Trophoblast cell (in vitro differentiated cells and primary cell): ENCODE measurements around the gene HIRA.

Source experiments
- DNase-seq, 2 donors: peaks; one replicate each; pipeline ENCODE4 v3.0.0-alpha.2; 2016
- H2AFZ ChIP-seq: 2 replicates; pipeline ENCODE4 v1.6.1; 2013; ENCODE audit warnings: low read length, moderate library complexity, mild to moderate bottlenecking; ENCODE audit not compliant: insufficient read depth, poor library complexity
- H2AK5ac ChIP-seq: 2 replicates; pipeline ENCODE4 v1.6.1; 2013; ENCODE audit warnings: mild to moderate bottlenecking, low read length
- H2BK120ac ChIP-seq: 2 replicates; pipeline ENCODE4 v1.6.1; 2013; ENCODE audit warnings: low read length, mild to moderate bottlenecking, moderate library complexity; ENCODE audit not compliant: insufficient read depth, poor library complexity
- H2BK12ac ChIP-seq: 2 replicates; pipeline ENCODE4 v1.6.1; 2013; ENCODE audit warnings: mild to moderate bottlenecking, low read length, moderate library complexity
- H2BK5ac ChIP-seq: 2 replicates; pipeline ENCODE4 v1.6.1; 2013; ENCODE audit warnings: low read length, low read depth, moderate library complexity, mild to moderate bottlenecking; ENCODE audit not compliant: poor library complexity
- H3K14ac ChIP-seq: 2 replicates; pipeline ENCODE4 v1.6.1; 2013; ENCODE audit warnings: mild to moderate bottlenecking, low read length
- H3K18ac ChIP-seq: 2 replicates; pipeline ENCODE4 v1.6.1; 2013; ENCODE audit warnings: mild to moderate bottlenecking, low read length
- H3K23ac ChIP-seq: 2 replicates; pipeline ENCODE4 v1.6.1; 2013; ENCODE audit warnings: low read length
- H3K27ac ChIP-seq: 2 replicates; pipeline ENCODE4 v1.5.1; 2013; ENCODE audit warnings: low read depth, mild to moderate bottlenecking, inconsistent platforms, low read length, moderate library complexity
- H3K27me3 ChIP-seq: 2 replicates; pipeline ENCODE4 v1.6.1; 2013; ENCODE audit warnings: inconsistent platforms, mild to moderate bottlenecking, low read length, moderate library complexity; ENCODE audit not compliant: insufficient read depth
- H3K36me3 ChIP-seq, 2 experiments: 1 replicate in 1 of 2; 2 replicates in 1 of 2; pipeline ENCODE4 v1.6.1; 2013; ENCODE audit warnings: low read length in 2 of 2, mild to moderate bottlenecking in 2 of 2, moderate library complexity in 1 of 2; ENCODE audit not compliant: insufficient read depth in 2 of 2, control insufficient read depth in 1 of 2
- H3K4ac ChIP-seq: 2 replicates; pipeline ENCODE4 v1.6.1; 2013; ENCODE audit warnings: low read depth, mild to moderate bottlenecking, low read length, moderate library complexity
- H3K4me1 ChIP-seq, 2 experiments: 1 replicate in 1 of 2; 2 replicates in 1 of 2; pipeline ENCODE4 v1.6.1; 2013; ENCODE audit warnings: low read length in 2 of 2, mild to moderate bottlenecking in 2 of 2, moderate library complexity in 1 of 2; ENCODE audit not compliant: insufficient read depth in 2 of 2, control insufficient read depth in 1 of 2
- H3K4me2 ChIP-seq: 2 replicates; pipeline ENCODE4 v1.6.1; 2013; ENCODE audit warnings: inconsistent platforms, mild to moderate bottlenecking, low read length, moderate library complexity
- H3K4me3 ChIP-seq: 2 replicates; pipeline ENCODE4 v1.5.1; 2013; ENCODE audit warnings: mild to moderate bottlenecking, low read depth, low read length, inconsistent platforms
- H3K79me1 ChIP-seq: one replicate; pipeline ENCODE4 v1.6.1; 2013; ENCODE audit warnings: low read length
- H3K79me2 ChIP-seq: 2 replicates; pipeline ENCODE4 v1.6.1; 2013; ENCODE audit warnings: low read length, mild to moderate bottlenecking; ENCODE audit not compliant: control insufficient read depth, insufficient read depth, poor library complexity
- H3K9ac ChIP-seq: 2 replicates; pipeline ENCODE4 v1.6.1; 2013; ENCODE audit warnings: mild to moderate bottlenecking, low read length
- H3K9me3 ChIP-seq: 2 replicates; pipeline ENCODE4 v1.6.1; 2013; ENCODE audit warnings: low read depth, mild to moderate bottlenecking, control low read depth, inconsistent platforms, low read length; ENCODE audit not compliant: insufficient read depth
- H4K12ac ChIP-seq: 2 replicates; pipeline ENCODE4 v1.6.1; 2013; ENCODE audit warnings: low read depth, mild to moderate bottlenecking, low read length, moderate library complexity
- H4K8ac ChIP-seq: 2 replicates; pipeline ENCODE4 v1.6.1; 2013; ENCODE audit warnings: low read depth, mild to moderate bottlenecking, low read length, moderate library complexity
- H4K91ac ChIP-seq: one replicate; pipeline ENCODE4 v1.6.1; 2013; ENCODE audit warnings: low read depth, mild to moderate bottlenecking, low read length, moderate library complexity
- WGBS: extraction: QIAGEN DNeasy Blood & Tissue Kit; methylation state at CpG from one replicate; pipeline ENCODE4 v1.1.7; 2013; ENCODE audit warnings: missing lambda C conversion rate; ENCODE audit not compliant: insufficient read length, insufficient coverage; ENCODE audit errors: extremely low coverage; 5-methylcytosine and 5-hydroxymethylcytosine counted together

HIRA gene

GRCh38 chr22:19434401-19434800, 2.9 kb upstream of the HIRA start:
- Histone ChIP-seq H3K9me3 (no peaks in the 10 kb centered on the region), H3K27me3 (no peaks in the 10 kb centered on the region), H3K4ac (no peak overlapping the region), H3K4me1 (peaks cover 7 to 12% of the 10 kb centered on the region in 2 experiments), H2AFZ (no peak overlapping the region), H2AK5ac (no peak overlapping the region), H2BK120ac (no peak overlapping the region), H3K27ac (no peak overlapping the region), H2BK5ac (no peak overlapping the region), H3K18ac (no peak overlapping the region), H2BK12ac (no peak overlapping the region), H4K8ac (no peak overlapping the region), H3K9ac (no peak overlapping the region), H3K23ac (no peak overlapping the region), H3K79me1 (peaks cover 12% of the 10 kb centered on the region), H3K79me2 (peaks cover 15% of the 10 kb centered on the region), H3K4me2 (no peak overlapping the region), H4K91ac (no peak overlapping the region), H3K14ac (no peak overlapping the region), H4K12ac (no peak overlapping the region), H3K4me3 (no peak overlapping the region), H3K36me3 (peaks cover 9 to 16% of the 10 kb centered on the region in 2 experiments)
- no CpG with 5 or more reads among the region's 7 CpGs for WGBS
- no peak for DNase-seq

GRCh38 chr22:19432133-19432851, 759 bp upstream of the HIRA start, which contains the start of gene MRPL40:
MRPL40 (plus strand) TSS chr22:19432545; CDS start chr22:19432555, 10 bp downstream.
- peak; percentile 88 to 94 for DNase-seq
- Histone ChIP-seq H3K23ac (no peak within 1 kb of the TSS), H4K8ac (peak within 1 kb of the TSS; percentile 97), H3K18ac (peak within 1 kb of the TSS; percentile 87), H3K27ac (peak within 1 kb of the TSS; percentile 73), H3K27me3 (no peaks in the 10 kb centered on the region), H3K79me1 (peaks cover 12% of the 10 kb centered on the region), H3K4me3 (peak within 1 kb of the TSS; percentile 87), H3K4me1 (peaks cover 7 to 12% of the 10 kb centered on the region in 2 experiments), H2BK5ac (peak within 1 kb of the TSS; percentile 53), H4K91ac (peak within 1 kb of the TSS; percentile 89), H2AK5ac (peak within 1 kb of the TSS; percentile 10), H3K36me3 (peaks cover 9 to 16% of the 10 kb centered on the region in 2 experiments), H2BK12ac (no peak within 1 kb of the TSS), H3K4ac (peak within 1 kb of the TSS; percentile 57), H3K9me3 (no peaks in the 10 kb centered on the region), H2BK120ac (peak within 1 kb of the TSS; percentile 67), H3K4me2 (peak within 1 kb of the TSS; percentile 94), H3K79me2 (peaks cover 15% of the 10 kb centered on the region), H2AFZ (peak within 1 kb of the TSS; percentile 77), H4K12ac (peak within 1 kb of the TSS; percentile 72), H3K14ac (peak within 1 kb of the TSS; percentile 93), H3K9ac (peak within 1 kb of the TSS; percentile 92)
- WGBS: no CpG with 5 or more reads among the region's 74 CpGs

DNA sequence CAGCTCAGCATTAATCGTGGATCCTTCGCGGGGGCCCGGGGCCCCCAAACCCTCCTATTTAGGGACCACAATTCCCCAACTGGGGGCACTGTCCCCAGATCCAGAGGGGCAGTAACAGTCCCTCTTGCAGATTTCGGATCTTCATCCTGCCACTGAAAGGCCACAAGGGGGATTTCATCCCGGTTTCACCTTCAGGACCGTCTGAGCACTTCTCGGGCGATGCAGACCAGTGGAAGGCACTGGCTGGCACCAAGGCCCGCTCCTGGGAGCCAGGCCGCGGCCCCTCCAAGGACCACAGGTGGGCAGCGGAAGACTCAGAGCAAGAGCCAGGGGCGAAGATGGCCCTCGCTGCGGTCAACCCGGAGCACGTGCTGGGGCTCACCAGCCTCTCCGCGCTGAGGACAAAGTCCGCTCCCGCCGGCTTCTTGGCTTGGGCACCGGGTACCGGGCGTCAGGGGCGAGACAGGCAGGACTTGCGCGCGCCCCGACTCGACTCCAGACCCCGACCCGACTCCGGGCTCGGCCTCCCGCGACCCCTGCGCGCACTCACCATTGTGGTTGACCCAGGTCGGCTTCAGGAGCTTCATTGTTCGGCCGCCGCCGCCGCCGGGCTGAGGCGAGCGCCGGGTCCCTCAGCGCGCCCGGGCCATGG, 517 bp downstream of the HIRA start:
- H3K36me3 ChIP-seq: peaks cover 7 to 13% of the 10 kb centered on the region in 2 experiments

DNA sequence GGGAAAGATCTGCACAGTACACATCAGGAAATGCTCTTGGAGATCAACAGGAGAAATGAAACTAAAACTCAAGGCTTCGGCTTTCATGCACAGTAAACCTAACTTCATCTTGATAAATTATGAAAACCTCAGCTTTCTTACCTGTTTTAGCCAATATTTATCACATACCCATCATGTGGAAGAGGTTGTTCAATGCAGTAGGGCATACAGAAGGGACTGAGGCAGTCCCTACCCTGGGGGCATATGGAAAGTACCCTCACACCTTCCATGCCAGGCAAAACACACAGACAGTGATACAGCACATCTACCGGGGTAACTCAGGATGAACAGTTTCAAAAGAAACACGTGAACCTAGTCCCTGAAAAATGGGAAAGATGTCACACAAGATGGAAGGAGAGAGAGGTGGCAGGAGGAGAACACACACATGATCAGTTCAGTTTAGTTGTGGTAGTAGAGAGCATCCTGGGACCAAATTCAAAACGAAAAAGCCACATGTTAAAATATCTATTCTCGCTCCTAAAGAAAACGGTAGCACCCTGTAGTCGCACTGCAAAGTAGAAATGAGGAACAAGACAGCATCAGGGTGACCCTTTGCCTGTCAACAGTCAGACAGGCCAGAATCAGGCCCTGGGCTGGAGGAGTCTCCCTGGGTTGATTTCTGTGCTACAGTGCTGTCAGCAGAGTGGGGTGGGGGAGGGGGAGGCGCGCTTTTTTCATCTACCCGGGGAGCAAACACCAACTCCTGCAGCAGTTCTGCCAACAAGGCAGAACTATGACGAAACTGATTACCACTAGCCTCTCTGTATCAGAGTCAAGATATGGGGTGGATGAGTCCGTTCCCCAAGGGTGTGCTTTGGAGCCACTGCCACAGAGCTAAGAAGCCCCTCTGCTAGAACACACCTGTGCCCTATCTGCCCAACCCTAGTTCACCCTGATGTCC, 1.3 kb downstream of the HIRA start:
- Histone ChIP-seq H2AFZ (no peak overlapping the region), H4K91ac (no peak overlapping the region), H3K27me3 (no peaks in the 10 kb centered on the region), H4K8ac (no peak overlapping the region), H3K36me3 (peaks cover 2 to 8% of the 10 kb centered on the region in 2 experiments), H3K27ac (no peak overlapping the region), H3K14ac (no peak overlapping the region), H3K4me1 (peaks cover 7 to 12% of the 10 kb centered on the region in 2 experiments), H2BK120ac (no peak overlapping the region), H3K9me3 (no peaks in the 10 kb centered on the region), H3K23ac (no peak overlapping the region), H4K12ac (no peak overlapping the region), H2BK12ac (no peak overlapping the region), H3K79me1 (peaks cover 12% of the 10 kb centered on the region), H3K79me2 (peaks cover 16% of the 10 kb centered on the region), H3K4me2 (peak overlapping the region; percentile 72), H3K18ac (no peak overlapping the region), H3K4ac (peak overlapping the region; percentile 100), H3K9ac (peak overlapping the region; percentile 86), H2BK5ac (no peak overlapping the region), H2AK5ac (no peak overlapping the region), H3K4me3 (peak overlapping the region; percentile 87)
- WGBS: no CpG with 5 or more reads among the region's 12 CpGs
- DNase-seq: no peak

More for the DNA sequence above, 517 bp downstream of the HIRA start:
- Histone ChIP-seq H3K9ac (peak overlapping the region; percentile 86), H3K4me1 (peaks cover 7 to 12% of the 10 kb centered on the region in 2 experiments), H2BK12ac (no peak overlapping the region), H2BK5ac (peak overlapping the region; percentile 38), H4K12ac (peak overlapping the region; percentile 89), H3K18ac (peak overlapping the region; percentile 88), H3K4ac (peak overlapping the region; percentile 100), H3K9me3 (no peaks in the 10 kb centered on the region), H2BK120ac (peak overlapping the region; percentile 58), H3K79me1 (peaks cover 12% of the 10 kb centered on the region), H4K8ac (peak overlapping the region; percentile 96), H3K4me2 (peak overlapping the region; percentile 72), H3K27ac (peak overlapping the region; percentile 27), H3K14ac (peak overlapping the region; percentile 86), H3K27me3 (no peaks in the 10 kb centered on the region), H3K4me3 (peak overlapping the region; percentile 87), H2AK5ac (peak overlapping the region; percentile 95), H3K79me2 (peaks cover 16% of the 10 kb centered on the region), H2AFZ (peak overlapping the region; percentile 88), H4K91ac (peak overlapping the region; percentile 86), H3K23ac (no peak overlapping the region)
- no CpG with 5 or more reads among the region's 53 CpGs for WGBS
- peak in 1 of 2 donors; percentile 27 for DNase-seq
